ENCODE measurements around the gene EXOC6B.

- no peak for TF ChIP-seq BHLHE40 (IDR thresholded peaks at IDR 0.05; ENCODE audit: low read depth, low read length)
- TF ChIP-seq POLR2A (IDR thresholded peaks at IDR 0.05; ENCODE audit: low read length) = no peak
- TF ChIP-seq, protein P1, sequence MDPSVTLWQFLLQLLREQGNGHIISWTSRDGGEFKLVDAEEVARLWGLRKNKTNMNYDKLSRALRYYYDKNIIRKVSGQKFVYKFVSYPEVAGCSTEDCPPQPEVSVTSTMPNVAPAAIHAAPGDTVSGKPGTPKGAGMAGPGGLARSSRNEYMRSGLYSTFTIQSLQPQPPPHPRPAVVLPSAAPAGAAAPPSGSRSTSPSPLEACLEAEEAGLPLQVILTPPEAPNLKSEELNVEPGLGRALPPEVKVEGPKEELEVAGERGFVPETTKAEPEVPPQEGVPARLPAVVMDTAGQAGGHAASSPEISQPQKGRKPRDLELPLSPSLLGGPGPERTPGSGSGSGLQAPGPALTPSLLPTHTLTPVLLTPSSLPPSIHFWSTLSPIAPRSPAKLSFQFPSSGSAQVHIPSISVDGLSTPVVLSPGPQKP (IDR thresholded peaks at IDR 0.05; ENCODE audit: low read depth, low read length) = no peak
- TF ChIP-seq RAD21 (conservative IDR thresholded peaks at IDR 0.05 in 1 of 2, IDR thresholded peaks at IDR 0.05 in 1 of 2) = no peak
- TF ChIP-seq, protein P2, sequence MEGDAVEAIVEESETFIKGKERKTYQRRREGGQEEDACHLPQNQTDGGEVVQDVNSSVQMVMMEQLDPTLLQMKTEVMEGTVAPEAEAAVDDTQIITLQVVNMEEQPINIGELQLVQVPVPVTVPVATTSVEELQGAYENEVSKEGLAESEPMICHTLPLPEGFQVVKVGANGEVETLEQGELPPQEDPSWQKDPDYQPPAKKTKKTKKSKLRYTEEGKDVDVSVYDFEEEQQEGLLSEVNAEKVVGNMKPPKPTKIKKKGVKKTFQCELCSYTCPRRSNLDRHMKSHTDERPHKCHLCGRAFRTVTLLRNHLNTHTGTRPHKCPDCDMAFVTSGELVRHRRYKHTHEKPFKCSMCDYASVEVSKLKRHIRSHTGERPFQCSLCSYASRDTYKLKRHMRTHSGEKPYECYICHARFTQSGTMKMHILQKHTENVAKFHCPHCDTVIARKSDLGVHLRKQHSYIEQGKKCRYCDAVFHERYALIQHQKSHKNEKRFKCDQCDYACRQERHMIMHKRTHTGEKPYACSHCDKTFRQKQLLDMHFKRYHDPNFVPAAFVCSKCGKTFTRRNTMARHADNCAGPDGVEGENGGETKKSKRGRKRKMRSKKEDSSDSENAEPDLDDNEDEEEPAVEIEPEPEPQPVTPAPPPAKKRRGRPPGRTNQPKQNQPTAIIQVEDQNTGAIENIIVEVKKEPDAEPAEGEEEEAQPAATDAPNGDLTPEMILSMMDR (IDR thresholded peaks at IDR 0.05) = no peak
- TF ChIP-seq ESRRA (IDR thresholded peaks at IDR 0.05; ENCODE audit: borderline replicate concordance, low read length) = no peak
- TF ChIP-seq, protein P3, sequence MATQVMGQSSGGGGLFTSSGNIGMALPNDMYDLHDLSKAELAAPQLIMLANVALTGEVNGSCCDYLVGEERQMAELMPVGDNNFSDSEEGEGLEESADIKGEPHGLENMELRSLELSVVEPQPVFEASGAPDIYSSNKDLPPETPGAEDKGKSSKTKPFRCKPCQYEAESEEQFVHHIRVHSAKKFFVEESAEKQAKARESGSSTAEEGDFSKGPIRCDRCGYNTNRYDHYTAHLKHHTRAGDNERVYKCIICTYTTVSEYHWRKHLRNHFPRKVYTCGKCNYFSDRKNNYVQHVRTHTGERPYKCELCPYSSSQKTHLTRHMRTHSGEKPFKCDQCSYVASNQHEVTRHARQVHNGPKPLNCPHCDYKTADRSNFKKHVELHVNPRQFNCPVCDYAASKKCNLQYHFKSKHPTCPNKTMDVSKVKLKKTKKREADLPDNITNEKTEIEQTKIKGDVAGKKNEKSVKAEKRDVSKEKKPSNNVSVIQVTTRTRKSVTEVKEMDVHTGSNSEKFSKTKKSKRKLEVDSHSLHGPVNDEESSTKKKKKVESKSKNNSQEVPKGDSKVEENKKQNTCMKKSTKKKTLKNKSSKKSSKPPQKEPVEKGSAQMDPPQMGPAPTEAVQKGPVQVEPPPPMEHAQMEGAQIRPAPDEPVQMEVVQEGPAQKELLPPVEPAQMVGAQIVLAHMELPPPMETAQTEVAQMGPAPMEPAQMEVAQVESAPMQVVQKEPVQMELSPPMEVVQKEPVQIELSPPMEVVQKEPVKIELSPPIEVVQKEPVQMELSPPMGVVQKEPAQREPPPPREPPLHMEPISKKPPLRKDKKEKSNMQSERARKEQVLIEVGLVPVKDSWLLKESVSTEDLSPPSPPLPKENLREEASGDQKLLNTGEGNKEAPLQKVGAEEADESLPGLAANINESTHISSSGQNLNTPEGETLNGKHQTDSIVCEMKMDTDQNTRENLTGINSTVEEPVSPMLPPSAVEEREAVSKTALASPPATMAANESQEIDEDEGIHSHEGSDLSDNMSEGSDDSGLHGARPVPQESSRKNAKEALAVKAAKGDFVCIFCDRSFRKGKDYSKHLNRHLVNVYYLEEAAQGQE (IDR thresholded peaks at IDR 0.05) = no peak
- no peak for TF ChIP-seq HDAC2 (IDR thresholded peaks at IDR 0.05)
- TF ChIP-seq RFX5 (IDR thresholded peaks at IDR 0.05) = no peak
- TF ChIP-seq PHF8 (IDR thresholded peaks at IDR 0.05; ENCODE audit: borderline replicate concordance, low read depth) = no peak
- no peak for TF ChIP-seq JUN (IDR thresholded peaks at IDR 0.05)
- no peak for TF ChIP-seq CEBPB (IDR thresholded peaks at IDR 0.05)
Measured at GRCh38 chr2:72427022-72427861, 398.6 kb downstream of the EXOC6B start.
